Measurements from ENCODE around the gene KSR2. TPM values are rescaled to one million over a fixed set of nuclear protein-coding genes. Genes with fewer than 3 reads are reported as not detected.
"Not testable (repeated sequence)": the region's sequence is repeated elsewhere in the genome, so short reads cannot be mapped to it uniquely, and the experiment has no call there.

The KSR2 gene
- total and polyA plus RNA-seq, 2 donors (not counting 3 experiments of a cell fraction or from before 2014, with no cell fraction given): 2.1 to 5.2 TPM

DNA sequence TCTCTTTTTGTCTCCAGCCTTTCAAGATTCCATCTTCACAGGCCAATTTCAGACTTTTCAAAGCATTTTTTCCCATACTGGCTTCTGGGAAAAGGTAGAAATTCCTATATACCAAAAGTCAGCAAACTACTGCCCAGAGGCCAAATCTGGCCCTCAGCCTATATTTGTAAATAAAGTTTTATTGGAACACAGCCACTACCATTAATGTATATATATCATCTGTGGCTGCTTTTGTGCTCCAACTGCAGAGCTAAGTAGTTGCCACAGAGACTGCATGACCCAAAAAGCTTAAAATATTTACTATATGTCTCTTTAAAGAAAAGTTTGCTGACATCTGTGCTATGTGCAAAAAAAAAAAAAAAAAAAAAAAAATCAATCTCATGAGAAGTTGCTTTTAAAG is 76.3 kb downstream of the KSR2 start:
- TF ChIP-seq, protein P1, sequence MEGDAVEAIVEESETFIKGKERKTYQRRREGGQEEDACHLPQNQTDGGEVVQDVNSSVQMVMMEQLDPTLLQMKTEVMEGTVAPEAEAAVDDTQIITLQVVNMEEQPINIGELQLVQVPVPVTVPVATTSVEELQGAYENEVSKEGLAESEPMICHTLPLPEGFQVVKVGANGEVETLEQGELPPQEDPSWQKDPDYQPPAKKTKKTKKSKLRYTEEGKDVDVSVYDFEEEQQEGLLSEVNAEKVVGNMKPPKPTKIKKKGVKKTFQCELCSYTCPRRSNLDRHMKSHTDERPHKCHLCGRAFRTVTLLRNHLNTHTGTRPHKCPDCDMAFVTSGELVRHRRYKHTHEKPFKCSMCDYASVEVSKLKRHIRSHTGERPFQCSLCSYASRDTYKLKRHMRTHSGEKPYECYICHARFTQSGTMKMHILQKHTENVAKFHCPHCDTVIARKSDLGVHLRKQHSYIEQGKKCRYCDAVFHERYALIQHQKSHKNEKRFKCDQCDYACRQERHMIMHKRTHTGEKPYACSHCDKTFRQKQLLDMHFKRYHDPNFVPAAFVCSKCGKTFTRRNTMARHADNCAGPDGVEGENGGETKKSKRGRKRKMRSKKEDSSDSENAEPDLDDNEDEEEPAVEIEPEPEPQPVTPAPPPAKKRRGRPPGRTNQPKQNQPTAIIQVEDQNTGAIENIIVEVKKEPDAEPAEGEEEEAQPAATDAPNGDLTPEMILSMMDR (IDR thresholded peaks at IDR 0.05; ENCODE audit: extremely low read depth in 1 of 2, insufficient read depth in 1 of 2, low read depth in 1 of 2, low read length in 2 of 2): no peak
- TF ChIP-seq POLR2A (IDR thresholded peaks at IDR 0.05; ENCODE audit: low read depth, low read length) (no peak), MYC (IDR thresholded peaks at IDR 0.05; ENCODE audit: low read depth, low read length) (no peak), EZH2 (IDR thresholded peaks at IDR 0.05; ENCODE audit: borderline replicate concordance, low read depth, low read length, severe bottlenecking) (no peak), GATA2 (IDR thresholded peaks at IDR 0.05; ENCODE audit: insufficient read depth, insufficient read length, low read depth, low read length) (no peak), POLR2AphosphoS5 (IDR thresholded peaks at IDR 0.05; ENCODE audit: insufficient read depth, low read depth, low read length) (no peak)
- TF ChIP-seq, protein P2, sequence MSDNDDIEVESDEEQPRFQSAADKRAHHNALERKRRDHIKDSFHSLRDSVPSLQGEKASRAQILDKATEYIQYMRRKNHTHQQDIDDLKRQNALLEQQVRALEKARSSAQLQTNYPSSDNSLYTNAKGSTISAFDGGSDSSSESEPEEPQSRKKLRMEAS (IDR thresholded peaks at IDR 0.05; ENCODE audit: insufficient read depth, insufficient read length): no peak
- CTCF ChIA-PET: interaction anchor here (0.7 to 1.2 kb wide), 2 partner anchors 35 to 1086 kb away, joined by 4 read pairs; no protein-coding TSS in a partner anchor
- no TSS peak for BruUV-seq (replicated peaks)

DNA sequence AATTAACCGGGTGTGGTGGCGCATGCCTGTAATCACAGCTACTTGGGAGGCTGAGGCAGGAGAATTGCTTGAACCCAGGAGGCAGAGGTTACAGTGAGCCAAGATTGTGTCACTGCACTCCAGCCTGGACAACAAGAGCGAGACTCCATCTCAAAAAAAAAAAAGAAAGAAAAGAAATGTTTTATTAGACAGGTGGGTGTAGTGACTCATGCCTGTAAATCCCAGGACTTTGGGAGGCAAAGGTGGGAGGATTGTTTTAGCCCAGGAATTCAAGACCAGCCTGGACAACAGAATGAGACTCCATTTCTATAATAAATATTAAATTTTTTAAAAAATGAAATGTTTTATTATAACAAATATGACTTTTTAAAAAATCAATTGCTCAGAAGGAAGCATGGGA is 77.5 kb downstream of the KSR2 start:
- H3K9me3 ChIP-seq (replicated peaks; ENCODE audit: control insufficient read depth, insufficient read depth, low read length); H3K36me3 ChIP-seq (ENCODE audit: control insufficient read depth in 2 of 2, extremely low read depth in 1 of 2, insufficient read depth in 2 of 2, low read length in 2 of 2); H3K27me3 ChIP-seq (ENCODE audit: control insufficient read depth in 2 of 2, insufficient read depth in 2 of 2, low read length in 2 of 2); H3K9me1 ChIP-seq (replicated peaks; ENCODE audit: control insufficient read depth, extremely low read depth, insufficient read depth, low read length); FAIRE-seq; POLR2A ChIA-PET; CTCF ChIA-PET; H2AFZ ChIP-seq (ENCODE audit: low read depth, low read length); dilution Hi-C loops (cut with MboI; ENCODE audit: extremely low pct_ligation_motif_present, low sequenced_read_pairs); H3K79me2 ChIP-seq (ENCODE audit: control insufficient read depth, insufficient read depth, low read length); H3K4me2 ChIP-seq (ENCODE audit: insufficient read depth, low read length); H4K20me1 ChIP-seq (replicated peaks; ENCODE audit: control insufficient read depth, extremely low read depth, insufficient read depth, low read length); H3K4me3 ChIP-seq (replicated peaks in 1 of 3; ENCODE audit: insufficient read depth in 1 of 3, low read depth in 1 of 3, low read length in 3 of 3); intact Hi-C loops (cut with micrococcal nuclease); H3K27ac ChIP-seq (ENCODE audit: insufficient read depth, low read depth, low read length); H3K4me1 ChIP-seq (ENCODE audit: control insufficient read depth, extremely low read depth, insufficient read depth, low read length); DNase-seq (ENCODE audit: low read depth, low spot score); BruUV-seq (replicated peaks); H3K9ac ChIP-seq (replicated peaks; ENCODE audit: extremely low read depth, insufficient read depth, low read length): not testable (repeated sequence)

More for the DNA sequence above, 76.3 kb downstream of the KSR2 start:
- Histone ChIP-seq H3K4me1 (ENCODE audit: control insufficient read depth, extremely low read depth, insufficient read depth, low read length) (no peaks in the 10 kb centered on the region), H2AFZ (ENCODE audit: low read depth, low read length) (no peak overlapping the region), H4K20me1 (replicated peaks; ENCODE audit: control insufficient read depth, extremely low read depth, insufficient read depth, low read length) (no peaks in the 10 kb centered on the region), H3K9ac (replicated peaks; ENCODE audit: extremely low read depth, insufficient read depth, low read length) (no peak overlapping the region), H3K4me2 (ENCODE audit: insufficient read depth, low read length) (no peak overlapping the region), H3K9me1 (replicated peaks; ENCODE audit: control insufficient read depth, extremely low read depth, insufficient read depth, low read length) (no peaks in the 10 kb centered on the region), H3K27ac (ENCODE audit: insufficient read depth, low read depth, low read length) (no peak overlapping the region), H3K4me3 (replicated peaks in 1 of 3; ENCODE audit: insufficient read depth in 1 of 3, low read depth in 1 of 3, low read length in 3 of 3) (no peak overlapping the region), H3K9me3 (replicated peaks; ENCODE audit: control insufficient read depth, insufficient read depth, low read length) (no peaks in the 10 kb centered on the region), H3K27me3 (ENCODE audit: control insufficient read depth in 2 of 2, insufficient read depth in 2 of 2, low read length in 2 of 2) (no peaks in the 10 kb centered on the region), H3K79me2 (ENCODE audit: control insufficient read depth, insufficient read depth, low read length) (no peaks in the 10 kb centered on the region), H3K36me3 (ENCODE audit: control insufficient read depth in 2 of 2, extremely low read depth in 1 of 2, insufficient read depth in 2 of 2, low read length in 2 of 2) (no peaks in the 10 kb centered on the region)
- intact Hi-C loops (cut with micrococcal nuclease) (no loop called here), dilution Hi-C loops (cut with MboI; ENCODE audit: extremely low pct_ligation_motif_present, low sequenced_read_pairs) (no loop called here)
- POLR2A ChIA-PET: no interaction called here
- DNase-seq (ENCODE audit: low read depth, low spot score): no peak
- no peak for FAIRE-seq

All from endothelial cell of umbilical vein (primary cell).